H1 (cell line): ENCODE measurements around the gene GMCL1. TPM values are rescaled to one million over a fixed set of nuclear protein-coding genes. Genes with fewer than 3 reads are reported as not detected.

Source experiments
- ASH2L ChIP-seq: fragments of 200-600, 300-600 bp; sonication (generic); IDR thresholded peaks from one replicate; pipeline ENCODE4 v1.7.1; 2017; ENCODE audit warnings: low read length
- ATF2 ChIP-seq: IDR thresholded peaks from 2 replicates; pipeline ENCODE4 v1.6.1; 2012; ENCODE audit warnings: low read length, inconsistent platforms
- CEBPB ChIP-seq: IDR thresholded peaks from 2 replicates; pipeline ENCODE4 v1.6.1; 2012; ENCODE audit warnings: low read depth, low read length
- CTCF ChIP-seq, 3 experiments: IDR thresholded peaks; 1 replicate in 2 of 3; 2 replicates in 1 of 3; pipeline versions ENCODE4 v1.5.1 to v1.6.1; 2011; ENCODE audit warnings: low read length in 3 of 3, mild to moderate bottlenecking in 3 of 3, inconsistent platforms in 2 of 3, low read depth in 1 of 3, moderate library complexity in 1 of 3; ENCODE audit not compliant: insufficient read depth in 1 of 3; ENCODE audit errors: control extremely low read depth in 1 of 3
- EGR1 ChIP-seq: IDR thresholded peaks from 2 replicates; pipeline ENCODE4 v1.6.1; 2011; ENCODE audit warnings: low read depth, low read length, borderline replicate concordance
- GTF2F1 ChIP-seq: IDR thresholded peaks from 2 replicates; pipeline ENCODE4 v1.6.1; 2012; ENCODE audit warnings: low read depth, low read length, improper control_type of control experiment, borderline replicate concordance
- KDM1A ChIP-seq: fragments of 200-600, 300-600 bp; sonication (generic); IDR thresholded peaks from 2 replicates; pipeline ENCODE4 v1.7.1; 2016; ENCODE audit warnings: mild to moderate bottlenecking, low read length, borderline replicate concordance
- NRF1 ChIP-seq: IDR thresholded peaks from 2 replicates; pipeline ENCODE4 v1.6.1; 2011; ENCODE audit warnings: mild to moderate bottlenecking, low read depth, low read length, improper control_type of control experiment
- PHF8 ChIP-seq: fragments of 200-600 bp; sonication (generic); conservative IDR thresholded peaks from 2 replicates; pipeline ENCODE4 v1.7.1; 2012; ENCODE audit warnings: low read depth, mild to moderate bottlenecking, inconsistent platforms, low read length, moderate library complexity
- POLR2AphosphoS5 ChIP-seq: IDR thresholded peaks from 2 replicates; pipeline ENCODE4 v1.6.1; 2011; ENCODE audit warnings: low read depth, low read length
- RFX5 ChIP-seq: IDR thresholded peaks from 2 replicates; pipeline ENCODE4 v1.6.1; 2011; ENCODE audit warnings: low read depth, low read length, improper control_type of control experiment, borderline replicate concordance
- SAP30 ChIP-seq: fragments of 300-600 bp; sonication (generic); IDR thresholded peaks from 2 replicates; pipeline ENCODE4 v1.7.1; 2012; ENCODE audit warnings: low read length, moderate library complexity, mild to moderate bottlenecking, inconsistent platforms; ENCODE audit not compliant: insufficient read depth, insufficient replicate concordance
- SIN3A ChIP-seq, 2 experiments: IDR thresholded peaks in 1 of 2; conservative IDR thresholded peaks in 1 of 2; 2 replicates each; pipeline ENCODE4 v1.6.1; 2011 to 2012; ENCODE audit warnings: low read length in 2 of 2, improper control_type of control experiment in 1 of 2, low read depth in 1 of 2, mild to moderate bottlenecking in 1 of 2
- SIRT6 ChIP-seq: IDR thresholded peaks from one replicate; pipeline ENCODE4 v1.7.1; 2012; ENCODE audit warnings: low read length, inconsistent platforms
- SIX5 ChIP-seq: IDR thresholded peaks from 2 replicates; pipeline ENCODE4 v1.6.1; 2011; ENCODE audit warnings: mild to moderate bottlenecking, low read depth, low read length
- SP1 ChIP-seq: IDR thresholded peaks from 2 replicates; pipeline ENCODE4 v1.6.1; 2011; ENCODE audit warnings: low read depth, low read length
- SP4 ChIP-seq: IDR thresholded peaks from 2 replicates; pipeline ENCODE4 v1.6.1; 2012; ENCODE audit warnings: low read length, inconsistent platforms
- SRF ChIP-seq: IDR thresholded peaks from 2 replicates; pipeline ENCODE4 v1.6.1; 2011; ENCODE audit warnings: mild to moderate bottlenecking, low read depth, low read length, moderate library complexity
- TCF12 ChIP-seq: IDR thresholded peaks from 2 replicates; pipeline ENCODE4 v1.6.1; 2011; ENCODE audit warnings: low read depth, mild to moderate bottlenecking, low read length
- TEAD4 ChIP-seq: IDR thresholded peaks from 2 replicates; pipeline ENCODE4 v1.6.1; 2012; ENCODE audit warnings: low read depth, low read length, inconsistent platforms, mixed read lengths
- polyA plus RNA-seq, 7 experiments: library from polyadenylated mRNA; depleted of rRNA in 3 of 7; stranded (reverse) in 5 of 7; unstranded in 2 of 7; fragments of >200 nt in 5 of 7; fragments of 200-250 nt in 2 of 7; gene quantifications; 1 replicate in 5 of 7; 2 replicates in 1 of 7; 4 replicates in 1 of 7; pipeline versions ENCODE4 v1.2.1 to v1.2.3, GENCODE V29; 2011 to 2013; ENCODE audit warnings: missing spikeins in 2 of 7, mixed read lengths in 2 of 7
- total RNA-seq: library from RNA; stranded (reverse); fragmentation: NEBNext Ultra II Directional; extraction: Animal tissue kit (Norgen Biotek cat#: 25700); gene quantifications from 2 replicates; pipeline ENCODE4 v1.2.1, GENCODE V29; 2021

Gene GMCL1
- total and polyA plus RNA-seq, 2 of the 8 experiments (the other 6 are each of a cell fraction or from before 2014, with no cell fraction given), result 6.5 to 21.9 TPM

- TF ChIP-seq ATF2 (peak; percentile 82; the same call in 1 of the 2 replicates), EGR1 (peak; percentile 66), GTF2F1 (no peak), ASH2L (peak; percentile 51), SP4 (no peak; the same call in 1 of the 2 replicates), RFX5 (no peak), SAP30 (peak; percentile 37), SRF (peak; percentile 37; the same call in 1 of the 2 replicates), SIRT6 (no peak), CTCF (IDR thresholded peaks at IDR 0.05; ENCODE audit: control extremely low read depth in 1 of 3, insufficient read depth in 1 of 3, low read depth in 1 of 3, low read length in 3 of 3) (no peak), TEAD4 (no peak), NRF1 (no peak; the same call in 1 of the 2 replicates), PHF8 (peak; percentile 75), SP1 (peak; percentile 89), POLR2AphosphoS5 (peak; percentile 57; the same call in 1 of the 2 replicates), TCF12 (no peak), SIN3A (conservative IDR thresholded peaks at IDR 0.05 in 1 of 2, IDR thresholded peaks at IDR 0.05 in 1 of 2; ENCODE audit: low read depth in 1 of 2, low read length in 2 of 2) (peak; percentile 31 to 68; a peak in 1 of 4 replicates), CEBPB (no peak), SIX5 (peak; percentile 12; the same call in 1 of the 2 replicates), KDM1A (no peak)
Measured at GRCh38 chr2:69893684-69894551, 64.5 kb downstream of the GMCL1 start, which contains the start of gene SNRNP27 (continued).
